ENCODE results near the gene ARHGAP6. TPM values are rescaled to one million over a fixed set of nuclear protein-coding genes. Genes with fewer than 3 reads are reported as not detected.

Gene ARHGAP6
- total and polyA plus RNA-seq, 9 of the 15 experiments (the other 6 are each of a cell fraction or from before 2014, with no cell fraction given): 12.5 to 63.6 (median 41.8) TPM

DNA sequence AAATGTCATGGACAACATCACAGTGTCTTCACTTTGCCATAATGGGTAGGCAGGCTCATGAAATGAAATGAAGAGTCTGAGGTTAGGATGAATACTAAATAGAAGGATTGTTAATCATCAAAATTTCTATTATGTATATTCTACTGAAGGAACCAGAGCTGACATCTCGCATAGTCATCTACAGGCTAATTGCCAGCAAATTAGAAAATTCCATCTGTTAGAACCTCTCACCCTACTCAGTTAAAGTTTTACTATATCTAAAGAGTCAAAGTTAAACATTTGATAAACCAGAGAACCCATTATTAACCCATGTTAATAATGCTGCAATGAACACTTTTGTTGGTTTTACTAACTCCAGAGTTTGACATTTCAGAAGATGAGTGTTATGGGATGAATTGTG, 114.6 kb downstream of the ARHGAP6 start (continued):
- TF ChIP-seq, protein P1, sequence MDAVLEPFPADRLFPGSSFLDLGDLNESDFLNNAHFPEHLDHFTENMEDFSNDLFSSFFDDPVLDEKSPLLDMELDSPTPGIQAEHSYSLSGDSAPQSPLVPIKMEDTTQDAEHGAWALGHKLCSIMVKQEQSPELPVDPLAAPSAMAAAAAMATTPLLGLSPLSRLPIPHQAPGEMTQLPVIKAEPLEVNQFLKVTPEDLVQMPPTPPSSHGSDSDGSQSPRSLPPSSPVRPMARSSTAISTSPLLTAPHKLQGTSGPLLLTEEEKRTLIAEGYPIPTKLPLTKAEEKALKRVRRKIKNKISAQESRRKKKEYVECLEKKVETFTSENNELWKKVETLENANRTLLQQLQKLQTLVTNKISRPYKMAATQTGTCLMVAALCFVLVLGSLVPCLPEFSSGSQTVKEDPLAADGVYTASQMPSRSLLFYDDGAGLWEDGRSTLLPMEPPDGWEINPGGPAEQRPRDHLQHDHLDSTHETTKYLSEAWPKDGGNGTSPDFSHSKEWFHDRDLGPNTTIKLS (IDR thresholded peaks at IDR 0.05; ENCODE audit: borderline replicate concordance, low read depth): no peak
- no peak for TF ChIP-seq ZBTB11 (CRISPR knock-in tag; IDR thresholded peaks at IDR 0.05)
- TF ChIP-seq, protein P2, sequence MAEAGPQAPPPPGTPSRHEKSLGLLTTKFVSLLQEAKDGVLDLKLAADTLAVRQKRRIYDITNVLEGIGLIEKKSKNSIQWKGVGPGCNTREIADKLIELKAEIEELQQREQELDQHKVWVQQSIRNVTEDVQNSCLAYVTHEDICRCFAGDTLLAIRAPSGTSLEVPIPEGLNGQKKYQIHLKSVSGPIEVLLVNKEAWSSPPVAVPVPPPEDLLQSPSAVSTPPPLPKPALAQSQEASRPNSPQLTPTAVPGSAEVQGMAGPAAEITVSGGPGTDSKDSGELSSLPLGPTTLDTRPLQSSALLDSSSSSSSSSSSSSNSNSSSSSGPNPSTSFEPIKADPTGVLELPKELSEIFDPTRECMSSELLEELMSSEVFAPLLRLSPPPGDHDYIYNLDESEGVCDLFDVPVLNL (CRISPR knock-in tag; IDR thresholded peaks at IDR 0.05; ENCODE audit: low read depth): no peak
- TF ChIP-seq ZNF584 (CRISPR knock-in tag; IDR thresholded peaks at IDR 0.05; ENCODE audit: low read depth): no peak
